GM12872 (cell line): Measurements from ENCODE around the gene PIANP.

ENCODE experiments used
- TF ChIP-seq, protein P1 (sequence below): IDR thresholded peaks from 3 replicates; pipeline ENCODE4 v1.5.1; 2011; ENCODE audit warnings: low read depth, mild to moderate bottlenecking, low read length, moderate library complexity; ENCODE audit not compliant: insufficient read depth

Gene PIANP, protein sequence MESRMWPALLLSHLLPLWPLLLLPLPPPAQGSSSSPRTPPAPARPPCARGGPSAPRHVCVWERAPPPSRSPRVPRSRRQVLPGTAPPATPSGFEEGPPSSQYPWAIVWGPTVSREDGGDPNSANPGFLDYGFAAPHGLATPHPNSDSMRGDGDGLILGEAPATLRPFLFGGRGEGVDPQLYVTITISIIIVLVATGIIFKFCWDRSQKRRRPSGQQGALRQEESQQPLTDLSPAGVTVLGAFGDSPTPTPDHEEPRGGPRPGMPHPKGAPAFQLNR

DNA sequence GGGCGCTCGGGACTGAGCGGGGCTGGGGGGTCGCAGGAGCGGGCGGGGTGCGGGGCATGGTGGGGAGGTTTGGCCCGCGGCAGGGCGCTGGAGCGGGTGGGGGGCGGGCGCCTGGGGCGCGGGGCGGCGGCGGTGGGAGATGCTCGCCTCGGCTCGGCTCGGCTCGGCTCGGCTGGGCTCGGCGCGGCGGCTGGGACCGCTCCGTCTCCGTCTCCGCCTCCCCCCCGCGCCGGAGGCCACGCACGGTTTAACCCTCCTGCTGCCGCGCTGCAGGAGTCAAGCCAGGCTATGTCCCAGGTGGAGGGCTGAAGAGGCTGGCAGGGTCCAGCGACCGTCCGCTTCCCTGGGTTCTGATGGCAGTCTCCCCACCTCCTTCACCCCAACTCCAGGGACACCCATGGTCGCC, at the start of gene PIANP:
PIANP (minus strand) TSS at position 170 of the 406 bp plus-strand sequence. CDS start 2,754 bp downstream, outside the sequence.
- TF ChIP-seq, protein P1, sequence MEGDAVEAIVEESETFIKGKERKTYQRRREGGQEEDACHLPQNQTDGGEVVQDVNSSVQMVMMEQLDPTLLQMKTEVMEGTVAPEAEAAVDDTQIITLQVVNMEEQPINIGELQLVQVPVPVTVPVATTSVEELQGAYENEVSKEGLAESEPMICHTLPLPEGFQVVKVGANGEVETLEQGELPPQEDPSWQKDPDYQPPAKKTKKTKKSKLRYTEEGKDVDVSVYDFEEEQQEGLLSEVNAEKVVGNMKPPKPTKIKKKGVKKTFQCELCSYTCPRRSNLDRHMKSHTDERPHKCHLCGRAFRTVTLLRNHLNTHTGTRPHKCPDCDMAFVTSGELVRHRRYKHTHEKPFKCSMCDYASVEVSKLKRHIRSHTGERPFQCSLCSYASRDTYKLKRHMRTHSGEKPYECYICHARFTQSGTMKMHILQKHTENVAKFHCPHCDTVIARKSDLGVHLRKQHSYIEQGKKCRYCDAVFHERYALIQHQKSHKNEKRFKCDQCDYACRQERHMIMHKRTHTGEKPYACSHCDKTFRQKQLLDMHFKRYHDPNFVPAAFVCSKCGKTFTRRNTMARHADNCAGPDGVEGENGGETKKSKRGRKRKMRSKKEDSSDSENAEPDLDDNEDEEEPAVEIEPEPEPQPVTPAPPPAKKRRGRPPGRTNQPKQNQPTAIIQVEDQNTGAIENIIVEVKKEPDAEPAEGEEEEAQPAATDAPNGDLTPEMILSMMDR, result no peak

DNA sequence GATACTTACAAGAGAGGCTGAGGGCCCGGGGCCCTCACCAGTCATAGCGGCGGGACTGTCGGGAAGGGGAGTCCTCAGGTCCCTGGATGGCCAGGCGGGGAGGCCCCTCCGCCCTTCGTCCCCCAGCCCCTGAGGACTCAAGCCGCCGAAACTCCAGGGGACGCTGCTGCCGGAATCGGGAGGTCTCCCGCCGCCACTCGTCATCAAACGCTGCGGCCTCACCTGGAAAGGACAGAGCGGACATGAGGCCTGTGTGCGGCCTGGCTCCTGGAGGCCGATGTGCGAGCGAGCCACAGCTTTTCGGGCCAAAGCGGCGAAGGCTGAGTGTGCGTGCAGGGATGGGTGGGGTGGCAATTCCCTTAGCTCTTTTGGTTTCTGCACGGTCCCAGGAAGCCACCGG, 48.1 kb upstream of the PIANP start:
- TF ChIP-seq, protein P1, result no peak

DNA sequence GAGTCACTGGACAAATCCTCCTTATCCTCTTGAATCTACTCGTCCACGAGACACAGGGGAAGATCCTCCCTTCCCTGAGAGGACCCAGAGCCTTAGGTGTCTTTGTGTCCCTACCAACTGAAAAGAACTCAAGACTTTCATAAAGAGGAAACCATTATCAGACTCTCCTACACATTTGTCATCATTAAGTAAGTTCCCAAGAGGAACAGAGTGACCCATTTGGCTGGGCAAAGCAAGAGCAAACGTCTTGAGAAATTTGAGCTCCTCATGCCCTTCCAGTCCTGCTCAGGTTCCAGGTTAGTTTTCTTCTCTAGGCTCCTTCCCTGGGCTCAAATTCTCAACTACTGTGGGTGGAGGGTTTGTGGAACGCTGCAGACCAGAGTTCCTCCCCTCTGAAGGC, 46.6 kb upstream of the PIANP start:
- TF ChIP-seq, protein P1, result no peak

DNA sequence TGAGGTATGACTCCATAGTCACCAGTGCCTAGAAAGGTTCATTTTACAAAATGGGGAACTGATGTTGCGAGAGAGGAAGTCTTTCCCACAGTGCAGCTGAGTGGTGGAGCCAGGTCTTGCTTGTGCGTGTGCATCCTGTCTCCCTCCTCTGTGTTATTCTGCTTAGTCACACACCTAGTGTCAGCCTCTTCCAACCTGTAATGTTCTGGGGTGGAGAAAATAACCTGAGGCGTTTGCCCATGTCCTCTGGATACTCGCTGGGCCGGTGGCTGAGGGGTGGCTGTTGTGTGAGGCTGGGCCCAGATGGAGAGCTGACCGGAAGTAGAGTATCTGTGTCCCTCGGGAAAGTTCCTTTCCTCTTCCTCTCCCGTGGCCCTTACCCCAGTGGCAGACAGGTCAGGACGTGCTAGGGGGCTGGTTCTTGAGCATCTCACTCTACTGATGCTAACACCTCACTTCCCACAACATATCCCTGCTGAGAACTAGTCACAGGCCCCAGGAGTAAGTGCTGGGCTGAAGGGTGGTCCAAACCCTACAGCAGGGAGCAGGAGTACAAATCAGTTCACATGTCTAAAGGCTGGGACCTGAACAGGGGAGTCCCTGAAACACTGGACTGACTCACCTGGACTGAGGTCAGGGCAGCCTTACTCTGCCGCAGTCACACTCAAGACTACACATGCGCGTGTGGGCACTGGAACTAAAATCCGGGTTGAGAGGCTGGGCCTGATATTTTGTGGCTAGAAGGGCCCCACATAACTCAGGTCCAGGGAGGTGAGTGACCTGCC, 45.3 kb upstream of the PIANP start:
- TF ChIP-seq, protein P1, result no peak

DNA sequence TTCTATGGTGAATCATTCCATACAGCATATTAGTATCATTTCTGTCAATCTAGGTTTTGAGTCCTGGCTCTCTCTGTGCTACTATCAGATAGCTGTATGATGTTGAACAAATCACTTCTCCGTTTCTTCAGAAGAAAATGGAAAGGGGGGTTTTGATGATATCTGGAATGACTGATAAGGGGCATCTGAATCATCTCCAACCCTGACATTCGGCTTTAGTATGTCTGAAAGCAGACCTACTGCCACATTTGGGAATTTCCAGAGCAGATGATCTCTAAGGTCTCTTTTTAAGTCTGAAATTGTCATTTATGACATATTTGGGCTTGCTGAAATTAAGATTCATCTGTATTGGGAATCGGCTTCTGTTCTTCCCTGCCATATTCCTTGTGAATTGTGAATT, 42.2 kb upstream of the PIANP start:
- TF ChIP-seq, protein P1, result no peak

DNA sequence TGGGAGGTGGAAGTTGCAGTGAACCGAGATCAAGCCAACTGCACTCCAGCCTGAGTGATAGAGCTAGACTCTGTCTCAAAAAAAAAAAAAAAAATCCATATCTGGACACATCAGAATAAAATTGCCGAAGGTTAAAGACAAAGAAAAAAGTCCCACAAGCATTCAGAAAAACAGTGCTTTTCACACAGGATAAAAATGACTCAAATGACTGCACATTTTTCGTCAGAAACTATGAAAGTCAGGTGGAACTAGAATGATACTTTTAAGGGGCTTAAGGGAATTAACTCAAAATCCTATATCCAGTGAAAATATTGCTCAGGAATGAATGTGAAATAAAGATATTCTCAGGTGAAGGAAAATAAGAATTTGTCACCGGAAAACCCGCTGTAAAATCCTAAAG, 36.1 kb upstream of the PIANP start:
- TF ChIP-seq, protein P1, result no peak

DNA sequence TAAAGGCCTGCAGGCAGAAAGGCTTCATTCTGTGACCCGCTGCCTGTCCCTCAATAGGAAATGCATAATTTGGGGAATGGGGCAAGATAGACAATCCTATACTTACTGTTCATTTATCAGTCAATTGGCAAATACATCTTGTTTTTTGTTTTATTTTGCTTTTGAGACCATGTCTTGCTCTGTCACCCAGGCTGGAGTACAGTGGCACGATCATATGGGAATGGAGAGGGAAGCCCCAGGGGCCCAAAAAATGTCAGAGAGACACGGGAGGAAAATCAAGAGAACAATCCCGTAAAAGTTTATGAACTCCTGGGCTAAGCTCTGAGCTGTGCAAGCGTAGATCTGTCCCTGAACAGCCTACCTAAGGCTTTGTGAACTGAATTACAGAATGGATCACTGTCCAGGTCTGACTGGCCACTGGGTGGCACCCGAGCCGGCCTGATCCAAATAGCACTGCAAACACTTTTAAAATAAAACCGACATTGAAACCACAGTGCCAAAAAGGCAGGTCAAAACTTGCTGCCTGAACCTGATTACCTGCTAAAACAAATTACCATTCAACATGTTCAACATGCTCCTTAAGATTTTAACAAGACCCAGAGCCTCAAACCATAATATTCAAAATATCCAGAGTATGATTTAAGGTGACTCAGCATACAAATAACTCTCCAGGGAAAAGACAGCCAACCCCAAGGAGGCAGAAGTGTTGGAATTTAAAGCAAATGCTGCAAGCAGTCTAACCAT, 35.0 kb upstream of the PIANP start:
- TF ChIP-seq, protein P1, result peak; percentile 78
